GM18517 (cell line): ENCODE data around the gene TAOK3.
"Not testable (repeated sequence)": the region's sequence is repeated elsewhere in the genome, so short reads cannot be mapped to it uniquely, and the experiment has no call there.

Experiments used
- ATAC-seq: cut with Tn5 transposase; IDR thresholded peaks from one replicate; pipeline ENCODE4 v1.9.1; 2021; ENCODE audit warnings: mild to moderate bottlenecking, moderate library complexity; ENCODE audit not compliant: unreplicated experiment

TAOK3 gene

DNA sequence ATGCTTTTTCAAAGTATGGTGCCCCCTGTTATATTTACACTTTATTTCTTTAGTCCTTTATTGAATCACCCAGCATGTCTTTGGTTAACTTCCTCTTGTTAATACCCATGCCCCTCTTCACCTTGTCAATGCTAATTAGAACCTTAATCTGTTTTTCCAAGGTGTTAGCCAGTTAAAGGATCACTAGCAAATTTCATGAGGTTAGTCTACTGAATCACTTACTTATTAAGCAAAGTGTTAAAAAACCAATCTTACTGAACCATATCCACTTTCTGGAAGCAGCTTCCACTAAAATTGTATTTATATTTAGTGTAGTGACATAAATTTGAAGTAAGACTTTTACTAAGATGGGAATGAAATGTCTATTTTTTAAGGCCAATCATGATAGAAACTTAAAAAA is 27.9 kb downstream of the TAOK3 start:
- no peak for ATAC-seq

DNA sequence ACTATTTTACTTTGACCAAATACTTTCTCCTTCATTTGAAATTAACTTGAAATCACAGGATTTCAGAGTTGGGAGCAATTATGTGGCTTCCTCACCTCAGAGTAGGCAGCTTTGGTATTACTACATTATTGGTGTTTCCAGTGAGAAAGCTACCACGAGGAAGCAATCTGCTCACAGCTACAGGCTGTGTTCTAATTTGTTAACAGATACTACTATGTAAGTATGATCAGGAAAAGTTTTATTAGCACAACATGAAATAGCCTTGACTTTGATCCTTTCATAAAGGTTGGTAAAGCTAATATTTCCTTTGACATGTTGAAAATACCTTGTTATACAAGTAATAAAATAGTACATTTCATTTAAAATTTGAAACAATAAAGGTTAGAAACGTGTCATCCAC is 30.6 kb downstream of the TAOK3 start:
- no peak for ATAC-seq

DNA sequence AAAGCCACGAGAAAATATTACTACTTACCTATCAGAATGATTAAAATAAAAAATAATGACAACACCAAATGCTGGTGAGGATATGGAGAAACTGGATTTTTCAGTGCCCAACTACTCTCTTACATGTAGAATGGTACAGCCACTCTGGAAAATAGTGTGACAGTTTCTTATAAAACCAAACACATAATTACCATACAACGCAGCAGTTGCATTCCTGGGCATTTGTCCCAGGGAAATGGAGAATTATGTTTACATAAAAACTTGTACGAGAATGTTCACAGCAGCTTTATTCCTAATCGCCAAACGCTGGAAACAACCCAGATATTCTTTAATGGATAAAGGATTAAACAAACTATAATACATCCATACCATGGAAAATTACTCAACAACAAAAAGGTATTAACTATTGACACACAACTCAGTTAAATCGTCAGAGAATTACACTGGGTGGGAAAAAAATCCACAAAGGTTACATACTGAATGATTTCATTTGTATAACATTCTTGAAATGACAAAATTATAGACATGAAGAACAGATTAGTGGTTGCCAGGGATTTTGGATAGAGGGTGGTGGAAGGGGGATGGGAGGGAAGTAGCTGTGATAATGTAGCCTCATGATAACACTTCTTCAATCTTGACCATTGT is 35.4 kb downstream of the TAOK3 start:
- no peak for ATAC-seq

- ATAC-seq = no peak
Observed at GRCh38 chr12:118336123-118336522, 36.6 kb downstream of the TAOK3 start.

DNA sequence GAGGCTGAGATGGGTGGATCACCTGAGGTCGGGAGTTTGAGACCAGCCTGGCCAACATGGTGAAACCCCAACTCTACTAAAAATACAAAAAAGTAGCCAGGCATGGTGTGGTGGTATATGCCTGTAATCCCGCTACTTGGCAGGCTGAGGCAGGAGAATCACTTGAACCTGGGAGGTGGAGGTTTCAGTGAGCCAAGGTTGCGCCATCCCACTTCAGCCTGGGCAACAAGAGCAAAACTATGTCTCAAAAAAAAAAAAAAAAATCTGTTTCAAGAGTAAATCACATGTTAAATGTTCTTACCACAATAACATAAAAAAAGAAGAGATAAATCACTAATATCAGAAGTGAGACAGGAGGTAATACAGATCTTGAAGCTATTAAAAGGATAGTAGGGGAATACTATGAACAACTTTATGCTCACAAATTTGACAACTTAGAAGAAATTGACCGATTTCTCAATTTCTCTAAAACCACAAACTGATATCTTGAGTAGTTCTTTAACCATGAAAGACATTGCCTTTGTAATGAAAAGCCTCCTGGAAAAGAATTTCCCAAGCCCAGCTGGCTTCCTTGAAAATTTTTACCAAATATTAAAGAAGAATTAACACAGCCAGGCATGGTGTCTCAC is 37.7 kb downstream of the TAOK3 start:
- ATAC-seq = no peak

GRCh38 chr12:118334241-118334640 is 38.5 kb downstream of the TAOK3 start:
- ATAC-seq = no peak

DNA sequence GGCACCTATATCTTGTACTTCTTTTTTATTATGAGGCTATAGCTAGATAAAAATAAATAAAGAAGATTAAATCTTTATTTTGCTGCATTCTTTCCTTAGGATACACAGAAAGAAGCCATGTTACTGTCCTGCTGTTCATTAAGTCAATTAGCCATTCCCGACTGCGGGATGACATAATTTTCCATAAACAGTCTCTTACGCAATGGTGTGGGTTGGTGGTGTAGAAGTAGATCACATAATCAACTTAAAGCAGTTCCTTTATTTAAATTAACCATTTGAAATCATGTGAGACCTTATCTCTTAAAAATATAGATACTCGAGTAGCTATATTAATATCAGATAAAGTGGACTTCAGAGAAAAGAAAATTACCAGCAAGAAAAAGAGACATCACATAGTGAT is 40.2 kb downstream of the TAOK3 start:
- no peak for ATAC-seq

GRCh38 chr12:118330421-118331018 is 42.2 kb downstream of the TAOK3 start:
- ATAC-seq = peak; percentile 61

- ATAC-seq = no peak
Observed at GRCh38 chr12:118328486-118329330, 44.0 kb downstream of the TAOK3 start.

DNA sequence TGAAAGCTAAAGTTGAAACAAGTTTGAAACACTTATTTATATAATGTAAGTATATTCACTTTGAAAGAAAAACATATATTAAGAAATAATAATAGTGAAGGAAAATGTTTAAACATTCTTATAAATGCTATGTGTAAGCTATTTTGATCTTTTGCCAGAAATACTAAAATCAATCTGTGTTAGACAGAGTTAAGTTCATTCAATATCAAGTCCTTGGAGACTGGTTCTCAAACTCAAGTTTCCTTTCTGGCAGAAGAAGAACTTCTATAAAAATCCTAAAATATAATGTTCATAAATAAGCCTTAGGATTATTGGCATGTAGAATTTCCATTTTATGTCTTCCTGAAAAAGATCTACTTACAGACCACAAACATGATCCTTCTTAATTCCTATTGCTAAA is 45.3 kb downstream of the TAOK3 start:
- ATAC-seq = no peak

DNA sequence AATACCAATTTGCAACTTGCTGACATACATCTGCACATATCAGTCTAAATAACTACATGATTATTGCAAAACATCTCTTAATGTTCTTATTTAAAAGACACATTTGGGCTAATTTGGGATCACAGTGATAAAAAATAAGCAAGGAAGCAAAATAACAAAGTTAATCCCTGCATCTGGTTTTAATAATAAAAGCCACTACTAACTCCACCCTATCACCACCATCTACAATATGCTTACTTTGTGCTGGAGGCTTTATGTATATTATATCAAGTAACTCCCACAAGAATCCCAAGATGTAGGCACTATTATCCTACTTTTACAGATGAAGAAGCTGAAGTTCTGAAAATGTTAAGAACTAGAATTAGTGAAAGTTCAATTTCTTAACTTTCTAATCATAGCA is 45.7 kb downstream of the TAOK3 start:
- ATAC-seq = no peak

GRCh38 chr12:118325081-118325480 is 47.6 kb downstream of the TAOK3 start:
- no peak for ATAC-seq

- ATAC-seq = no peak
Observed at GRCh38 chr12:118319627-118320026, 53.1 kb downstream of the TAOK3 start.

GRCh38 chr12:118318744-118319143 is 54.0 kb downstream of the TAOK3 start:
- no peak for ATAC-seq

DNA sequence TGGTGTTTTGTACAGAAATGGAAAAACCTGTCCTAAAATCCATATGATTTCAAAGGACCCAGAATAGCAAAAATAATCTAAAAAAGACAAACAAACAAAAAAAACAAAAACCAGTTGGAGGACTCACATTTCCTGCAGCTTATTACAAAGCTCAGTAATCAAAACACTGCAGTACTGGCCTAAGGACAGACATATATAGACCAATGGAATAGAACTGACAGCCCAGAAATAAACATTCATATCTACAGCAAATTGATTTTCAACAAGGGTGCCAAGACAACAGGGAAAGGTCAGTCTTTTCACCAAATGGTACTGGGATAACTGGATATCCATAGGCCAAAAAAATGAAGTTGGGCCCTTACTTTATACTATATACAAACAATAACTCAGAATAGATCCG is 55.0 kb downstream of the TAOK3 start:
- ATAC-seq = no peak

DNA sequence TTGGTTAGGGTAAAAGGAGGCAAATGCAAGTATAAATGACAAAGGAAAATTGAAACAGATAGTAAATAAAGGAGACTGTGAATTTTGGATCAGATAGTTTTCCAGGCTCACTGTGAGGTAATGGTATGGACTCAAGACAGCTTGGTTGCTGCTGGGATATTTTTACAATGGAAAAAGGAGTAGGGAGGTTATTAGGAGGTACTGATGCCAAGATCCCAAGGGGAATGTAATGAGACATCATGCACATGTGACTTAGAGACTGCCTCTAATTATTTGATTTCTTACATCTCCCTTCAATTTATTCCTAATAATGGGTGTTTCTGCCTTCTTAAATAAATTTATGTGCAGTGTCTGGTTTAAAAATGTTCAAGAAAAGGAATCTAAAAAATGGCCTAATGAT is 56.9 kb downstream of the TAOK3 start:
- ATAC-seq = no peak

DNA sequence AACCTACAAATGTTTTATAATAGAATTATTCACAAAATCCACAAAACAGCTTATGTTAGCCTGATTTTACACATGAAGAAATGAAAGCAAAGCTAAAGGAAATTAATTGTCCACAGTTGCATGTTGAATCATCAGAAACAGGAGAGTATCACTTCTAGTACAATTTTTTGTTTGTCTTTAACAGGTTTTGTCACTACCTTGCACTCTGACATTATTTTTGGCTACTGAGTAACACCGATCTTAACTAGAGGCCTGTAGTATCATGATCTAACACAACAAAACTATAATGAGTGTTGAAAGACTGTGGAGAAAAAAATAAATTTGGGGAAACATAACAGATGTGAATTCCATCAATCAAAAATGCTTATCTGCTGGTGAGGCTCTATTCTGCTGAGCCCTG is 60.1 kb downstream of the TAOK3 start:
- ATAC-seq = peak; percentile 71

DNA sequence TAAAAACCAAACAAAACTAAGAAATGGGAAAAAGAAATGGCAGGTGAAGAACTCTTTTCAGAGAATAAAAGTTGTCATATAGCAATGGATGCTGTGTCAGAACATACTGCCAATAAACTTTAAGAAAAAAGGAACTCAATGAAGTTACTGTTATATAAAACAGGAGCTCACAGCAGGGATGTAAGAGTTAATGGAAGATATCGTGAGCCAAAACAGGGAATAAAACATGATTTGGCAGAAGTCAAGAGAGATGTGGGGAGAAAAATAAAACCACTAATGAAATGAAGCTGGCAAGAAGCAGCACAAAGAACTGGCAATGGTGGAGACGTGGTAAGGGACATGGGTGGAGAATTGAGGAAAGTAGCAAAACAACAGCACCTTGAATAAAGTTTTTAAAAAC is 61.0 kb downstream of the TAOK3 start:
- ATAC-seq = no peak

DNA sequence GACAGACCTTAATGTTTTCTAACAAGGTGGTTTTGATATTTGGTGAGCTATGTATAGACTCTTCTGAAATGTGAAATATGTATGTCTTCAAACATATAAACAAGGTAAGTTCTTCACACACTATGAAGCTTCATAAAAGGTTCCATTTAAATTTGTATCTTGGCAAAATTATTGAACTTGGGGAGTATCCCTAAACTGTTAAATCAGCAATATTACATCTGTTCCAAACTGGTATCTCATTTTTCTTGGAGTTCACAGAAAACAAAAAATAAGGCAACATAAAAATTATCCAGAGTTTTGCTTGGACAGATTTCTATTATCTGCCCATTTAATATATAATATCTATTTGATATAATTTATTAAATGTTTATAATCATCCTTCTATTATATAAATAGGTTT is 62.4 kb downstream of the TAOK3 start:
- ATAC-seq = no peak

DNA sequence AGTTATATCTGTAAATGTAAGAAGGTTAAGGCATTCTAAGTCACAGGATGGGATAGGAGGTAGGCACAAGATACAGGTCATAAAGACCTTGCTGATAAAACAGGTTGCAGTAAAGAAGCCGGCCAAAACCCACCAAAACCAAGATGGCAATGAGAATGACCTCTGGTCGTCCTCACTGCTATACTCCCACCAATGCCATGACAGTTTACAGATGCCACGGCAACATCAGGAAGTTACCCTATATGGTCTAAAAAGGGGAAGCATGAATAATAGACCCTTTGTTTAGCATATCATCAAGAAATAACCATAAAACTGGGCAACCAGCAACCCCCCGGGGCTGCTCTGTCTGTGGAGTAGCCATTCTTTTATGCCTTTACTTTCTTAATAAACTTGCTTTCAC is 64.7 kb downstream of the TAOK3 start:
- ATAC-seq = not testable (repeated sequence)

GRCh38 chr12:118307069-118307954 is 65.4 kb downstream of the TAOK3 start:
- peak; percentile 46 for ATAC-seq
